Tracheal epithelial cell (primary cell): ENCODE data around the gene PLEKHS1. TPM values are rescaled to one million over a fixed set of nuclear protein-coding genes. Genes with fewer than 3 reads are reported as not detected.

Experiments
- total RNA-seq: library from RNA; depleted of rRNA; stranded (reverse); fragments of >200 nt; gene quantifications from 2 replicates; pipeline ENCODE4 v1.2.1, GENCODE V29; 2014

Gene PLEKHS1
- total RNA-seq, result under 0.01 TPM in 2 replicates

GRCh38 chr10:113751181-113751732, at the start of gene PLEKHS1:
Gene PLEKHS1, plus strand, starts transcription at chr10:113751682. Its CDS starts 3,596 bp downstream, at chr10:113755278.

Other genes starting within 250 kb of the PLEKHS1 start
- 0.24 TPM in 1 of 2 replicates, not detected in the other for gene HABP2, start 198.6 kb upstream of the PLEKHS1 start, total RNA-seq
- gene NRAP, start 87.6 kb upstream of the PLEKHS1 start, total RNA-seq, result under 0.01 TPM in 1 of 2 replicates, not detected in the other
- 15.8 and 24.6 TPM in 2 replicates for gene CASP7, start 71.8 kb upstream of the PLEKHS1 start, total RNA-seq
- gene DCLRE1A, start 102.4 kb downstream of the PLEKHS1 start, total RNA-seq, result 4.8 and 10.2 TPM in 2 replicates
- 7.2 and 12.8 TPM in 2 replicates for gene NHLRC2, start 103.0 kb downstream of the PLEKHS1 start, total RNA-seq